ENCODE measurements around the gene PIK3AP1. TPM values are rescaled to one million over a fixed set of nuclear protein-coding genes. Genes with fewer than 3 reads are reported as not detected.

Gene PIK3AP1
- total and polyA plus RNA-seq, 2 of the 13 experiments (the other 11 are each of a cell fraction or from before 2014, with no cell fraction given) = 3.6 to 13.8 TPM

GRCh38 chr10:96701265-96701664, 19.0 kb downstream of the PIK3AP1 start:
- no peaks in the 10 kb centered on the region for H3K4me1 ChIP-seq (ENCODE audit: insufficient read depth, low read length)
- ATAC-seq (no peak), DNase-seq (ENCODE audit: low spot score) (no peak), FAIRE-seq (no peak)
- no peak overlapping the region for H3K27ac ChIP-seq (ENCODE audit: extremely low read length, insufficient read depth, low read length)
- no peak overlapping the region for H3K4me2 ChIP-seq (ENCODE audit: low read depth, low read length)
- ChIA-PET CTCF (ENCODE audit: low intra/inter-chr PET ratio, low total read pairs) (no interaction called here), POLR2A (no interaction called here)
- H3K9ac ChIP-seq (ENCODE audit: insufficient read depth, low read depth, low read length) = no peak overlapping the region
- no peaks in the 10 kb centered on the region for H3K79me2 ChIP-seq (ENCODE audit: insufficient read depth, low read length)
- no peak overlapping the region for H3K4me3 ChIP-seq (replicated peaks in 1 of 3; ENCODE audit: insufficient read depth in 1 of 3, low read depth in 2 of 3, low read length in 3 of 3)
- no TSS peak for BruUV-seq (replicated peaks)
- no peaks in the 10 kb centered on the region for H3K27me3 ChIP-seq (ENCODE audit: control insufficient read depth in 1 of 2, insufficient read depth in 2 of 2, low read length in 2 of 2)
- TF ChIP-seq ZNF691 (CRISPR knock-in tag; IDR thresholded peaks at IDR 0.05; ENCODE audit: borderline replicate concordance, low read depth) (no peak), STAT5B (CRISPR knock-in tag; IDR thresholded peaks at IDR 0.05) (no peak), ZBTB20 (CRISPR knock-in tag; IDR thresholded peaks at IDR 0.05; ENCODE audit: borderline replicate concordance, low read depth) (no peak)
- H2AFZ ChIP-seq (ENCODE audit: low read length) = no peak overlapping the region
- no peaks in the 10 kb centered on the region for H3K36me3 ChIP-seq (replicated peaks in 1 of 2; ENCODE audit: control insufficient read depth in 1 of 2, insufficient read depth in 2 of 2, low read length in 2 of 2)
- in situ Hi-C loops (cut with HindIII; ENCODE audit: extremely low pct_ligation_motif_present, low pct_unique_long_range_greater_than_20kb) = no loop called here
- intact Hi-C loops (cut with micrococcal nuclease; ENCODE audit: unreplicated experiment) = loop anchor here (5.0 kb wide), 1 partner anchor 266 kb away; no protein-coding TSS in a partner anchor
- 58% methylated on average over 3 of the region's 3 CpGs for WGBS (ENCODE audit: low lambda C conversion rate)
- no peaks in the 10 kb centered on the region for H3K9me3 ChIP-seq (ENCODE audit: low read length)
- H4K20me1 ChIP-seq (ENCODE audit: insufficient read depth, low read length) = no peaks in the 10 kb centered on the region

GRCh38 chr10:96700374-96701099, 19.8 kb downstream of the PIK3AP1 start:
- H3K4me1 ChIP-seq (ENCODE audit: insufficient read depth, low read length) = no peaks in the 10 kb centered on the region
- intact Hi-C loops (cut with micrococcal nuclease; ENCODE audit: unreplicated experiment) = loop anchor here (5.0 kb wide), 1 partner anchor 267 kb away; no protein-coding TSS in a partner anchor
- DNase-seq (ENCODE audit: low spot score) = no peak
- H3K36me3 ChIP-seq (replicated peaks in 1 of 2; ENCODE audit: control insufficient read depth in 1 of 2, insufficient read depth in 2 of 2, low read length in 2 of 2) = no peaks in the 10 kb centered on the region
- 75% methylated on average over 13 of the region's 13 CpGs for WGBS (ENCODE audit: low lambda C conversion rate)
- no peak overlapping the region for H3K9ac ChIP-seq (ENCODE audit: insufficient read depth, low read depth, low read length)
- in situ Hi-C loops (cut with HindIII; ENCODE audit: extremely low pct_ligation_motif_present, low pct_unique_long_range_greater_than_20kb) = no loop called here
- H4K20me1 ChIP-seq (ENCODE audit: insufficient read depth, low read length) = no peaks in the 10 kb centered on the region
- ChIA-PET POLR2A (no interaction called here), CTCF (ENCODE audit: low intra/inter-chr PET ratio, low total read pairs) (no interaction called here)
- BruUV-seq (replicated peaks) = no TSS peak
- no peaks in the 10 kb centered on the region for H3K9me3 ChIP-seq (ENCODE audit: low read length)
- FAIRE-seq = no peak
- no peak overlapping the region for H3K4me3 ChIP-seq (replicated peaks in 1 of 3; ENCODE audit: insufficient read depth in 1 of 3, low read depth in 2 of 3, low read length in 3 of 3)
- H3K4me2 ChIP-seq (ENCODE audit: low read depth, low read length) = no peak overlapping the region
- ATAC-seq = no peak
- H3K27ac ChIP-seq (ENCODE audit: extremely low read length, insufficient read depth, low read length) = no peak overlapping the region
- no peaks in the 10 kb centered on the region for H3K27me3 ChIP-seq (ENCODE audit: control insufficient read depth in 1 of 2, insufficient read depth in 2 of 2, low read length in 2 of 2)
- TF ChIP-seq TFDP1 (CRISPR knock-in tag; IDR thresholded peaks at IDR 0.05; ENCODE audit: borderline replicate concordance) (no peak), SATB2 (CRISPR knock-in tag; IDR thresholded peaks at IDR 0.05) (no peak), CREBL2 (CRISPR knock-in tag; IDR thresholded peaks at IDR 0.05; ENCODE audit: borderline replicate concordance) (no peak), ZNF207 (IDR thresholded peaks at IDR 0.05; ENCODE audit: borderline replicate concordance) (no peak), PAWR (CRISPR knock-in tag; IDR thresholded peaks at IDR 0.05; ENCODE audit: borderline replicate concordance) (no peak), TOPORS (CRISPR knock-in tag; IDR thresholded peaks at IDR 0.05) (no peak), ZC3H4 (CRISPR knock-in tag; IDR thresholded peaks at IDR 0.05; ENCODE audit: borderline replicate concordance) (no peak), ZNF543 (CRISPR knock-in tag; IDR thresholded peaks at IDR 0.05) (no peak), ATF7 (IDR thresholded peaks at IDR 0.05) (no peak), ATF7 (CRISPR knock-in tag; IDR thresholded peaks at IDR 0.05) (no peak), CREM (IDR thresholded peaks at IDR 0.05) (no peak), CREM (CRISPR knock-in tag; IDR thresholded peaks at IDR 0.05) (no peak), ZSCAN29 (CRISPR knock-in tag; conservative IDR thresholded peaks at IDR 0.05) (no peak)
- no peak overlapping the region for H2AFZ ChIP-seq (ENCODE audit: low read length)
- no peaks in the 10 kb centered on the region for H3K79me2 ChIP-seq (ENCODE audit: insufficient read depth, low read length)
